HEK293T (cell line): ENCODE results near the gene COA1.

ENCODE experiments used
- CTCF ChIA-PET: fragments of 350-600 bp; formaldehyde crosslinking; extraction: SDS; loops from one replicate; lab custom pipeline; 2021; ENCODE audit warnings: antibody characterized with exemption, inconsistent platforms; lab: Yijun Ruan, JAX
- POLR2A ChIA-PET: fragments of 350-600 bp; formaldehyde crosslinking; extraction: SDS; loops from one replicate; lab custom pipeline; 2020; ENCODE audit warnings: antibody characterized with exemption, inconsistent platforms; lab: Yijun Ruan, JAX
- DNase-seq: peaks from one replicate; pipeline ENCODE4 v3.0.0; 2012; ENCODE audit warnings: mixed read lengths; ENCODE audit errors: extremely low spot score
- ARNT ChIP-seq: fragments of 450-650 bp; IDR thresholded peaks from 2 replicates; pipeline ENCODE4 v1.6.1; 2017; ENCODE audit warnings: mild to moderate bottlenecking
- BHLHE40 ChIP-seq: fragments of 450-650 bp; IDR thresholded peaks from 2 replicates; pipeline ENCODE4 v1.6.1; 2016; ENCODE audit warnings: mild to moderate bottlenecking, moderate library complexity, borderline replicate concordance
- CTBP1 ChIP-seq: fragments of 450-650 bp; IDR thresholded peaks from 2 replicates; pipeline ENCODE4 v1.6.1; 2016; ENCODE audit warnings: borderline replicate concordance
- ELF4 ChIP-seq: fragments of 450-650 bp; IDR thresholded peaks from 2 replicates; pipeline ENCODE4 v1.6.1; 2017; ENCODE audit warnings: antibody characterized with exemption
- FOXA1 ChIP-seq: fragments of 450-650 bp; IDR thresholded peaks from 2 replicates; pipeline ENCODE4 v1.6.1; 2016; ENCODE audit warnings: mild to moderate bottlenecking
- FOXK2 ChIP-seq: fragments of 450-650 bp; IDR thresholded peaks from 2 replicates; pipeline ENCODE4 v1.6.1; 2016; ENCODE audit warnings: mild to moderate bottlenecking
- FOXM1 ChIP-seq: fragments of 450-650 bp; IDR thresholded peaks from 2 replicates; pipeline ENCODE4 v1.6.1; 2017; ENCODE audit warnings: mild to moderate bottlenecking, borderline replicate concordance
- HDGF ChIP-seq: fragments of 450-650 bp; IDR thresholded peaks from 2 replicates; pipeline ENCODE4 v1.6.1; 2017; ENCODE audit warnings: antibody characterized with exemption, borderline replicate concordance
- L3MBTL2 ChIP-seq: fragments of 450-650 bp; conservative IDR thresholded peaks from 2 replicates; pipeline ENCODE4 v1.6.1; 2016; ENCODE audit warnings: mild to moderate bottlenecking
- LEF1 ChIP-seq: fragments of 450-650 bp; IDR thresholded peaks from 2 replicates; pipeline ENCODE4 v1.6.1; 2017; ENCODE audit warnings: mild to moderate bottlenecking, borderline replicate concordance
- NFRKB ChIP-seq: fragments of 450-650 bp; IDR thresholded peaks from 2 replicates; pipeline ENCODE4 v1.6.1; 2016; ENCODE audit warnings: mild to moderate bottlenecking, moderate library complexity
- PKNOX1 ChIP-seq: fragments of 450-650 bp; IDR thresholded peaks from 2 replicates; pipeline ENCODE4 v1.6.1; 2016
- SP1 ChIP-seq: fragments of 450-650 bp; IDR thresholded peaks from 2 replicates; pipeline ENCODE4 v1.6.1; 2017
- SUZ12 ChIP-seq: fragments of 450-650 bp; IDR thresholded peaks from 2 replicates; pipeline ENCODE4 v1.6.1; 2016; ENCODE audit warnings: mild to moderate bottlenecking
- TARDBP ChIP-seq: fragments of 450-650 bp; IDR thresholded peaks from 2 replicates; pipeline ENCODE4 v1.6.1; 2016
- ZNF384 ChIP-seq: fragments of 450-650 bp; IDR thresholded peaks from 2 replicates; pipeline ENCODE4 v1.6.1; 2016

The COA1 gene

GRCh38 chr7:43700646-43701499 lies 28.4 kb downstream of the COA1 start:
- POLR2A ChIA-PET: interaction anchor here (2.8 kb wide), 1 partner anchor 118 kb away, joined by 14 read pairs; the partner anchor contains the start of gene STK17A
- CTCF ChIA-PET: interaction anchor here (0.5 to 4.4 kb wide), 10 partner anchors 11 to 273 kb away, joined by 3 to 60 read pairs (median 4); partner anchors contain the start of gene STK17A
- TF ChIP-seq HDGF: no peak
- no peak for TF ChIP-seq FOXA1
- TF ChIP-seq FOXM1: no peak
- no peak for TF ChIP-seq SP1
- TF ChIP-seq NFRKB: no peak
- no peak for TF ChIP-seq L3MBTL2
- no peak for TF ChIP-seq SUZ12
- no peak for TF ChIP-seq ELF4
- no peak for TF ChIP-seq LEF1
- TF ChIP-seq BHLHE40: no peak
- no peak for TF ChIP-seq ARNT
- TF ChIP-seq ZNF384: no peak
- no peak for TF ChIP-seq TARDBP
- TF ChIP-seq PKNOX1: no peak
- no peak for TF ChIP-seq CTBP1
- no peak for DNase-seq

- ChIA-PET CTCF (interaction anchor here (0.6 to 4.4 kb wide), 10 partner anchors 12 to 260 kb away, joined by 3 to 60 read pairs (median 5); partner anchors contain the start of gene STK17A), POLR2A (interaction anchor here (1.4 to 2.8 kb wide), 2 partner anchors 29 to 117 kb away, joined by 3 to 14 read pairs; partner anchors contain the start of genes COA1 and STK17A)
- no peak for TF ChIP-seq ARNT
- no peak for TF ChIP-seq TARDBP
- TF ChIP-seq SUZ12: no peak
- TF ChIP-seq FOXA1: no peak
- TF ChIP-seq PKNOX1: no peak
- no peak for TF ChIP-seq HDGF
- TF ChIP-seq CTBP1: no peak
- no peak for TF ChIP-seq FOXK2
- no peak for TF ChIP-seq BHLHE40
- no peak for TF ChIP-seq LEF1
- TF ChIP-seq ELF4: no peak
- no peak for TF ChIP-seq SP1
- peak; percentile 37 for DNase-seq
These were observed 29.2 kb downstream of the COA1 start for GRCh38 chr7:43700059-43700501.

- CTCF ChIA-PET: interaction anchor here (0.6 to 4.4 kb wide), 2 partner anchors 14 to 115 kb away, joined by 3 to 60 read pairs; partner anchors contain the start of gene STK17A
- POLR2A ChIA-PET: interaction anchor here (1.3 to 2.8 kb wide), 3 partner anchors 31 to 116 kb away, joined by 3 to 14 read pairs (median 8); partner anchors contain the start of genes COA1 and STK17A
- no peak for DNase-seq
- TF ChIP-seq CTBP1 (no peak), NFRKB (no peak), FOXK2 (no peak), ELF4 (no peak), PKNOX1 (no peak), BHLHE40 (no peak), LEF1 (no peak), L3MBTL2 (no peak), TARDBP (no peak), ZNF384 (no peak), ARNT (no peak), SUZ12 (no peak), FOXA1 (no peak)
These were observed 30.7 kb downstream of the COA1 start for GRCh38 chr7:43698460-43699255.

DNA sequence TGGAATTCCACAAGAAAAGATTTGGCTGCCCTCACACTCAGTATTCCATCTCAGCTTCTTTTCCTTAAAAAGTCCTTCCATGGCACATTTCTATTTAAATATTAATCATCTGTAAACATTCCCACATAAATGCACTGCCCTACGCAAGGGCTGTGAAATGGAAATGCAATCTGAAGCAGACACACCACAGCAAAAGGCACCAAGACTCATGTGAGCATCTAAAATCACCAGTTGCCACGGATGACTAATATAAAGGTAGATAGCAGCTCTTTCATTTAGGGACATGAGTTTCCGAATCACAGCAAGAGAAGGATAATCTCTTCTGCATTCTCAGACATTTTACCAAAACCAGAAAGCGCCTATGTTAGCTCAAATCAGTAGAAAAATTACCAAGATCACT lies 31.6 kb downstream of the COA1 start:
- ChIA-PET CTCF (interaction anchor here (0.6 to 4.4 kb wide), 2 partner anchors 52 to 114 kb away, joined by 3 to 60 read pairs; partner anchors contain the start of gene STK17A), POLR2A (interaction anchor here (1.3 kb wide), 1 partner anchor 115 kb away, joined by 8 read pairs; the partner anchor contains the start of gene STK17A)
- no peak for DNase-seq
- TF ChIP-seq TARDBP: no peak
- TF ChIP-seq SP1: no peak
- TF ChIP-seq SUZ12: no peak
- TF ChIP-seq FOXA1: no peak
- no peak for TF ChIP-seq LEF1
- no peak for TF ChIP-seq HDGF
- TF ChIP-seq ZNF384: no peak
- no peak for TF ChIP-seq L3MBTL2
- no peak for TF ChIP-seq PKNOX1
- TF ChIP-seq CTBP1: no peak
- TF ChIP-seq FOXK2: no peak
- no peak for TF ChIP-seq ELF4
- no peak for TF ChIP-seq FOXM1
- TF ChIP-seq BHLHE40: no peak
